HG03565 (cell line): ENCODE data around the gene WWOX.

ENCODE experiments used
- ATAC-seq: cut with Tn5 transposase; IDR thresholded peaks from one replicate; pipeline ENCODE4 v1.9.1; 2021; ENCODE audit warnings: mild to moderate bottlenecking, moderate library complexity; ENCODE audit not compliant: unreplicated experiment

WWOX gene

GRCh38 chr16:78743556-78743955 is 644.1 kb downstream of the WWOX start:
- no peak for ATAC-seq

GRCh38 chr16:78744099-78744498 is 644.6 kb downstream of the WWOX start:
- no peak for ATAC-seq

GRCh38 chr16:78744796-78745107 is 645.3 kb downstream of the WWOX start:
- ATAC-seq = no peak

GRCh38 chr16:78745108-78746019 is 645.9 kb downstream of the WWOX start:
- ATAC-seq = no peak

GRCh38 chr16:78746718-78747117 is 647.3 kb downstream of the WWOX start:
- ATAC-seq = no peak

GRCh38 chr16:78748220-78748929 is 648.9 kb downstream of the WWOX start:
- ATAC-seq = no peak

- peak; percentile 64 for ATAC-seq
Measured at GRCh38 chr16:78749745-78750268, 650.4 kb downstream of the WWOX start.

- no peak for ATAC-seq
Measured at GRCh38 chr16:78750611-78751010, 651.2 kb downstream of the WWOX start.

GRCh38 chr16:78751601-78752000 is 652.1 kb downstream of the WWOX start:
- ATAC-seq = no peak

- ATAC-seq = no peak
Measured at GRCh38 chr16:78754713-78755112, 655.3 kb downstream of the WWOX start.

- ATAC-seq = no peak
Measured at GRCh38 chr16:78755751-78756661, 656.6 kb downstream of the WWOX start.

GRCh38 chr16:78759596-78759995 is 660.1 kb downstream of the WWOX start:
- no peak for ATAC-seq

- ATAC-seq = no peak
Measured at GRCh38 chr16:78760611-78761010, 661.2 kb downstream of the WWOX start.

GRCh38 chr16:78761427-78761826 is 662.0 kb downstream of the WWOX start:
- ATAC-seq = peak; percentile 79

- ATAC-seq = peak; percentile 65
Measured at GRCh38 chr16:78762222-78762621, 662.8 kb downstream of the WWOX start.

GRCh38 chr16:78763821-78764440 is 664.5 kb downstream of the WWOX start:
- ATAC-seq = no peak

GRCh38 chr16:78764478-78764877 is 665.0 kb downstream of the WWOX start:
- no peak for ATAC-seq

- ATAC-seq = no peak
Measured at GRCh38 chr16:78768226-78768625, 668.8 kb downstream of the WWOX start.

- ATAC-seq = peak; percentile 77
Measured at GRCh38 chr16:78768718-78769117, 669.3 kb downstream of the WWOX start.

- ATAC-seq = peak; percentile 49
Measured at GRCh38 chr16:78770353-78771091, 671.1 kb downstream of the WWOX start.
